NCI-H146 treated with DMSO at 0.1 percent for 48 hours (cell line): ENCODE data around the gene ESPL1.
"Not testable (repeated sequence)": the region's sequence is repeated elsewhere in the genome, so short reads cannot be mapped to it uniquely, and the experiment has no call there.

ENCODE experiments used
- DNase-seq: peaks from one replicate; lab custom pipeline; 2025; ENCODE audit not compliant: unreplicated experiment; lab: John Stamatoyannopoulos, UW

The ESPL1 gene

DNA sequence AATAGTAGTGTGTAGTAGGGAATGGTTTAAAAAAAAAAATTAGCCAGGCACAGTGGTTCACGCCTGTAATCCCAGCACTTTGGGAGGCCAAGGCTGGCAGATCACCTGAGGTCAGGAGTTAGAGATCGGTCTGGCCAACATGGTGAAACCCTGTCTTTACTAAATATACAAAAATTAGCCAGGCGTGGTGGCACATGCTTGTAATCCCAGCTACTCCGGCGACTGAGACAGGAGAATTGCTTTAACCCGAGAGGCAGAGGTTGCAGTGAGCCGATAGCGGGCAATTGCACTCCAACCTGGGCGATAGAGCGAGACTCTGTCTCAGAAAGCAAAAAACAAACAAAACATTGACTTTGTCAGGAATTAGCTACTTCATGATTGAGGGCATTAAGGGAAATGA, 29.0 kb downstream of the ESPL1 start:
- DNase-seq, result not testable (repeated sequence)

DNA sequence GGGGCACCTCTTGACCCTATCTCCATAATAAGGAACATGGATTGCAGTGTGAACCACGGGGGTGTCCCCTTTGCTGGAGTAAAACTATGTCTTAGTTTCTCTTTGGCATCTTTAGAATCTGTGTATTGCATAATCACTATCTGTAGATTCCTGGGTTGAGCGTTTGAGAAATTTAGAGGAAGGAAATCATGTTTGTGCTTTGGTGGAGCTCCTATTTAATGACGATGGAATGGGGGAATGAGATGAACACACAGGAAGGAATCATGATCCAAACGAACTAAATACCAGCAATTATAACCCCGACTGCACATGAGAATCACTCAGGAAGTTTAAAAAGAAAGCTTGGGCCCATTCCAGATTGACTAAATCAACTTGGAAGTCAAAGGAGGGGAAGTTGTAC, 30.1 kb downstream of the ESPL1 start:
- no peak for DNase-seq

DNA sequence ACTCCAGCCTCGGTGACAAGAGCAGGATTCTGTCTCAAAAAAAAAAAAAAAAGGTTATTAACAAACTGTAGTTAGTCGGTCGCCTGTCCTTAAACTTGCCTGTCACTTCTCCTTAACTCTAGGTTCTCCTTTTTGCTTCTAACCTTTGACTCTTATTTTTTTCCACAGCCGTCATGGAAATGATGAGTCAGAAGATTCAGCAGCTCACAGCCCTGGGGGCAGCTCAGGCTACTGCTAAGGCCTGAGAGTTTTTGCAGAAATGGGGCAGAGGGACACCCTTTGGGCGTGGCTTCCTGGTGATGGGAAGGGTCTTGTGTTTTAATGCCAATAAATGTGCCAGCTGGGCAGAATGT, 31.0 kb downstream of the ESPL1 start:
- no peak for DNase-seq

DNA sequence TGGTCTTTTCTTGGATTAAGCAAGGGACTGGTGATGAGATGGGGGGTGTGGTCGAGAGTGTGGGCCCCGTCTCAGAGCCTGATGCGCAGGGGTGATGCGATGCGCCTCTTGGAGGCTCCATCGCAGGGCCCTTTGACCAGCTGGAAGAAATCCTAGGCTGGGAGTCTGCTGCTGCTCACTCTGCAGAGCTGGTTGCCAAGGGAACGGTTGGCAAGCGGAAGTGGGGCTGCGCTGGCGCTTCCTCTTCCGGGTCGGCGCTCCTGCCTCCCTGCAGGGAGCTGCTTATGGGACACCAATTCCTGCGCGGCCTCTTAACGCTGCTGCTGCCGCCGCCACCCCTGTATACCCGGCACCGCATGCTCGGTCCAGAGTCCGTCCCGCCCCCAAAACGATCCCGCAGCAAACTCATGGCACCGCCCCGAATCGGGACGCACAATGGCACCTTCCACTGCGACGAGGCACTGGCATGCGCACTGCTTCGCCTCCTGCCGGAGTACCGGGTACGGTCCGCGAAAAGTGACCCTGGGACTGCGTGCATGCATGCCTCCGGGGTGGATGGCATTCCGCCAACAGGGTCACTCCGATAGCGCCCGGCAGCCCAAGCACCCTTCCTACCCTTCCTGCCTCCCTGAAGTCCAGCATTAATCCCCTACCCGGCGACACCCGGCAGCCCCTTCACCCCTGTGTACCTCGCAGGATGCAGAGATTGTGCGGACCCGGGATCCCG, 31.5 kb downstream of the ESPL1 start, which contains the start of gene MYG1:
Gene MYG1, plus strand, starts transcription at position 242 of the 727 bp plus-strand sequence. Its CDS starts 43 bp downstream, at position 285.
- peak; percentile 80 for DNase-seq

DNA sequence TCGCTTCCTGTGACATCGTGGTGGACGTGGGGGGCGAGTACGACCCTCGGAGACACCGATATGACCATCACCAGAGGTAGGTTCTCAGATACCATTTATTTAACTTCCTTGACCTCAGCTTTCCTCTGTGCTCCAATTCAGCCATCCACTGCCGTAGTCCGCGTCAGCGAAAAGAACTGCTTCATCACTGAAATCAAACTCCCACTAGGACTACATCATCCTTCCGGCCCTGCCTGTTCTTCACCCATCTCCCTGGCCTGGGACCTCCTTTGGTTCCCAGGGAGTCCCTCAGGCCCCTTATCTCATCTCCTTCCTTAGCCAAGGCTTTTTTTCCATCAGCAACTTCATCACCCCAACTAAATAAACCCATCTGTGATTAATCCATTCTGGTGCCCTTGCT, 32.1 kb downstream of the ESPL1 start:
- DNase-seq, result no peak

DNA sequence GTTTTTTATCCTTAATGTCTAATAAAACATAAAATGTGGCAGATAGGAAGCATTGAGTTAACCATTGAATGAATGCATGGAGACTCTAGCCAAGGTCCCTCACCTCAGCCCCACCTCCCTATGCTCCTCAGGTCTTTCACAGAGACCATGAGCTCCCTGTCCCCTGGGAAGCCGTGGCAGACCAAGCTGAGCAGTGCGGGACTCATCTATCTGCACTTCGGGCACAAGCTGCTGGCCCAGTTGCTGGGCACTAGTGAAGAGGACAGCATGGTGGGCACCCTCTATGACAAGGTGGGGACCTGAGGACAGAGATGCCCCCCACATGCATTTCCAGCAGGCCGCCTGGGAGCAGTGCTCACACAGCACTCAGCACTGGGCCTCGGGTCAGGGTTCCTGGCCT, 34.8 kb downstream of the ESPL1 start:
- no peak for DNase-seq

DNA sequence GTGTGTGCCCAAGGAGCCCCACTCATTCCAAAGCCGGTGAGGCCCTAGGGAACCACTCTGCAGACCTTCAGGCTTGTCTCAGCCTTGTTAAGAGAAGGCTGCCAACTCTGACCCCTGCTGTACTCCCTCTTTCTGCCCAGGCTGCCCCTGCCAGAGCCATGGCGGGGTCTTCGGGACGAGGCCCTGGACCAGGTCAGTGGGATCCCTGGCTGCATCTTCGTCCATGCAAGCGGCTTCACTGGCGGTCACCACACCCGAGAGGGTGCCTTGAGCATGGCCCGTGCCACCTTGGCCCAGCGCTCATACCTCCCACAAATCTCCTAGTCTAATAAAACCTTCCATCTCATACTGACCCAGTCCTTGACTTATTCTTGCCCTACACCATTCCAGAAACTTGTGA, 38.7 kb downstream of the ESPL1 start:
- no peak for DNase-seq

DNA sequence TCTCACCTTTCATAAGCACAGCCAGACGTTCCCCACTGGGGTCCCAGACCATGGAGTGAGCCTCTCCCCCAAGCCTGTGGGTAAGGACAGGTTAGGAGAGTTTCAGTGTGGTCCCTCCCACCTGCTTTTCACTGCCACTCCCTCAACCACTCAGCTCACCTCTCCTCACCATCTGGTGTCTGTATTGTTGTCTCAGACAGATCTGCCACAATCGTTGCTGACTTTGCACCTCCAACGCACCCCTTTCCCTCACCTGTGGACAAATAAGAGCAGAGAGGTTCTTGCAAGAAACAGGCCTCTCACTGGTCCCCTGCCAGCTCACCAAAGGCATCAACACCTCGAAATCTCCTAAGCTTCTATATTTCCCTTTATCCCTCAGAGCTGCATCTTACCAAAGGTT, 40.2 kb downstream of the ESPL1 start:
- no peak for DNase-seq

DNA sequence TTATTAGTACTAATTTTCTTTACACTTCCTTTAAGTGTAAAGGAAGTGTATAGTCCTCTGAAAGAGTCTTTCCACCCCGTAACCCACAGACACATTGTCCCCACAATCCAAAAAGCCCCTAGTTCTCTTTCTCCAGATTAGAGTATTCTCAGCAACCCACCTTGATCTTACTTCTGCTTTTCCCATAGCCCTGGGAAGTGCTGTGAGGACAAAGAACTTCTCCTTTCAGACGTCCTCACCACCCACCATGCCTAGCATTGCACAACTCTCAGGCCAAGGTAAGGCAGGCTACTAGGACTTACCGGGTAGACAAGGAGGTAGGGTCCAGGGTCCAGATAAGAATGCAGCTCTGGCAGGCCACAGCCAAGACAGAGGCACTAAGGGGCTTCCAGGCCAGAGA, 45.9 kb downstream of the ESPL1 start:
- DNase-seq, result no peak

DNA sequence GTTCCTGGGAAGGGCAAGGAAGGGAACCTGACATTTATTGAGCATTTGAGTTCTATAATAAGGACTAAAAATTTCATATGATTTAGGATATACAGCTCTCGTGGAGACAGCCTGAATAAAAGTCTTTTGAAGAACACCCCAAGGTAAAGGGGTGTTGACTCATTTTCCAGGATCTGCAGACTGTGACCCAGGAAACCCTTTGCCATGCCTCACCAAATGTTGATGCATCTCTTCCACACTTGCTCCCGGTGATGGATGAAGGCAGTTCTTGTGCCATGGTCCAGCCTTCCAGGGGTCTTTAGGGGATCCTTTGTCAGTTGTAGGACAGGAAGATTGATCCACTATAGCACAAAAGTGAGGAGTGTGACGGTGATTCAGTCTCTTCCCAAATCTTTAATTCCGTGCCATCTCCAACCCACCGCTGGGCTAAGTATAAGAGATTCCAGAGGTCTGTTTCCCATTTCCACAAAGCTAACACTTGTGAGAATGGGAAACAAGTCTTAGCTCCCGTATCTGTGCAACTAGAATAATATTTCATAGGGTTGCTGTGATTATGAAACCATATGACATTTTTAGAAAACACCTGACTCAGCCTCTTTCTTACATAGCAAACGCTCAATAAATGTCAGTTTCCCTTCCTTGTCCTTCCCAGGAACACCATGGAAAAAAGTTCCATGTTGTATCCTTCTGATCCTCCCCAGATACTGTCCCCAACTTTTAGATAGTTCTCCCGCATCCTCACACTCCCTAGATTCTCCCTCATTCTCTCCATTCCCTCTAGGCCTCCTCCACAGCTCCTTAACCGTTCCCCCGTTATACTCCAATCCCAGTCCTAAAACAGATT, 52.5 kb downstream of the ESPL1 start:
- no peak for DNase-seq

DNA sequence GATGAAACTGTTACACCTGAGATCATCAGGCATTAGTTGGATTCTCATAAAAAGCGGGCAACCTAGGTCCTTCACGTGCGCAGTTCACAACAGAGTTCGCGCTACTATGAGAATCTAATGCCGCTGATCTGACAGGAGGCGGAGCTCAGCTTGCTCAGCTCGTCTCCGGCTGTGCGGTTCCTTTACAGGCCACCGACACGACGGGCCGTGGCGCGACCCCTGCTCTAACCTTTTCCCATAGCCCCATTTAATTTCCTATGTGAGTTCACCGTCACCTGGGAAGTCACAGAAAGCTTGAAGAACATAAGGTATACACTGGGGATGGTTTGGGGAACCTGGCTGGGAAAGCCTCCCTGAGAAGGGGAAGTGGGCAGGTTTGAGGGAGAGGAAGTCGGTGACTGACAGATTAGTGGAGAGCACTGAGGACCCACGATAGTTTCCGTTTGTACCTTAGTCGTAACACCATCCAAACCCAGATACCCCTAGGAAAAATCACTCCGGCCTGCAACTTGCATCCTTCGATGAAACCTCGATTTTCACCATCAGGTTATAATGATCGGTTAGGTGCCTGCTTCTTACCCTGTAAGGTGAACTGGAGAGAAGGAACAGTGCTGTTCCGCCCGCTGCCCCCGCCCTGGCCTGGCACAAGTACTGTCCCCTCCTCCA, 56.1 kb downstream of the ESPL1 start:
- no peak for DNase-seq

DNA sequence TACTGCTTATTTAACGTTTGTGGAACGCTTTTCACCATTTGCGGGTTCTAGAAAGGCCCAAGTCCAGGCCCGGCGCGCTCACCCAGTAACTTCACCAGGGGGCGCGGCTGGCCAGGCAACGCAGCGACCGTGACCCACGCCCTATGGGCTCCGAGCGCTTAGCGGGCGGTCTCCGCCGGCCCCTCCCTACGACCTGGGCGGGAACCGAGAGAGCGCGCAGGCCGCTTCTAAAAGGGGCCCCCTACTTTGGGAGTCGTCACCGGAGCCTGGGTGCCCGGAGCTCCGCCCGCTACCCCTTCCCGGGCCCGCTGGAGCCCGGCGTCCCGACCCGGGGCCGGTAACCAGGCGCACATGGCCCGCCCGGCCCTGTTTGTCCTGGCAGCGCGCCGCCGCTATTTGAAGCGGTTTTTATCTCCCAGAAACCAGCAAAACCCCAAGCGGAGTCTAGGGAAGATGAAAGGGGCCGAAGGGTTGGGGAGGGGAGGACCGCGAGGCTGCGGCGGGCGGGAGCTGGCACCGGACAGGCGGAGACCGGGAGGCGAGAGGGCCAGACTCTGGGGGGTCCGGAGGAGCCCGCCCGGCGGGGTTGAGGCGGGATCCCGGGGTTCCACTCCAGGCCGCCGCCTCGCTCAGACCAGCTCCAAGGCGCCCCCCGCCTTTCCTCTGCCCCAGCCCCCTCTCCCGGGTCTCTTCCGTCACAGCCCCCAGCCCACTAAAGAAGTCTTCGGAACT, 56.8 kb downstream of the ESPL1 start:
- DNase-seq, result peak; percentile 80

DNA sequence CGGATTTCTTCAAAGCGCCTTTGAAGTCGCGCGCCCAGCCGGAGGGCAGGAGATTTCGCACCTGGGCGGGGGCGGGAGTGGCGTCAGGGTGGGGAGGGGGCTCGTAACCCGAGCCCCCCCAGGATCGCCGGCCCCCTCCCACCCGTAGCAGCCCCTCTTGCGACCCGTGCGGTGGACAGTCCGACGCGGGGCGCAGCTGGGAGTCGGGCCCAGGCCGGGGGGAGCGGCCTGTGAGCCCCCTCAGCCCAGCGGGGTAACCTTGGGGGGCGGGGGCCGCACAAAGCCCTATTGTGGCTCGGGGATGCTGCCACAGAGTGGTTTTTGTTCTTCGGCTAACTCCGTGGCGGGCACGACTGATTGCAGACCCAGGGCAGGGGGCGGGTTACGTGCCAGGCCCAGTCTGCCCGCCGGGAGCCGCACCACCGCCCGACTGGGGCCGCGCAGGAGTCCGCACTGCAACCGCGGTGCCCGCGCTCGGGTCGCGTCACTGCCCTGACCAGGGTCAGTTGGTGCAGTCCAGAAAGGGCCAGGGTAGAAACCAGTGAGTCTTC, 57.5 kb downstream of the ESPL1 start:
- peak; percentile 37 for DNase-seq

DNA sequence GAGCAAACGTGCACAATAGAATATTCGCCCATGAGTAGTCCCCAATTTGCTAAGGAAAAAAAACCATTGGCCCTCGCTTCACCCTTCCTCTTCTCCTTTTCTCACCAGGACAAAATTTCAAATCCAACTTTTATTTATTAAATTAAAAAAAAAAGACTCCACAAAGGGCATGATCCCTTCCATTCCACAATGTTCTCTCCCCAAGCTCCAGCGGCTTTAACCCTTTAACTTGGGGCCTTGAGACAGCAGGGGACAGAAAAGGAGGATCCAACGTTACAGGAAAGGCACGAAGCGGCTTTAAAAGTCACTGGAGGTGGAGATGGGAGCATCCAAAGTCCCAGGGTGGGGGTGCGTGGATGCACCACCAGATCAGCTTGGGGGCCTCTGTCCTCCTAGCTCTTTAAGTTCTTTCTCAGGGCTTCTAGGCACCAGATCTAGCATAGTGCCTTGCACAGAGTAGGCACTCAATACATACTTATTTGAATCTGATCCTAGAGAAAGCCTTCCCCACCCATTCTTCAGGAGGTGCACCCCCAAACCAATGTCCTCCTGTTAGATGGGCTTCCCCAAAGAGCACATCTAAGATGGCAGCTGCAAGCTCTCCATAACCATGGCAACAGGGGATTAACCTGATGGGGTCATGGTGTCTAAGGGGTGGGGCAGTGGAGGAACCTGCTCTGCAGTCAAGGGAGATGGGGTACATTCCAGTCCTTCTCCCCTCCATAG, 58.5 kb downstream of the ESPL1 start:
- DNase-seq, result no peak

DNA sequence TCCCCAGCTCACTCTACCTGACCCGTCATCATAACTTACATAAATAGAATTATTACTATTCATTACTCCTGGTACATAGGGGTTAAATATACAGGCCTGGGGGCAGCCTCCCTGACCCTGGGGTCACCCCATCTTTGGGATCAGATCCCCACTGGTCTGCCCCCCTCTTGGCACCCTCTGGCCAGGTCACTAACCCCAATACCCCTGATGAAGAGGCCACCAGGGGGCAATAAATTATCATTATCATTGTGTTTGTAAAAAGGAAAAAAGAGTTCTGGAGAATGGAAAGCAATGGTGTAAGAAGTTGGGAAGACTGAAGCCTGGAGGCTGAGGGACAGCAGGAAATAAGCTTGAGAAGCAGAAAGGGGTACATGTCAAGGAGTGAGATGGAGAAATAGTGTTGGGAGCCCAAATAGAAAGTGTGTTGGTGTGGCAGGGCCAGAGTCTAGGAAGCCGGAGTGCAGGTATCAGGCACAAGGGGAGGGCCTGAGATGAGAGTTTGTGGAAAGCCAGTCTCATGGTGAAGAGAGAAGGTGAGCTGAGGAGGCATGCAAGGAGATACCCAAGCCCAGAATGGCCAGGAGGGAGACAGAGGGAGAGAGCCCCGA, 59.4 kb downstream of the ESPL1 start:
- no peak for DNase-seq

DNA sequence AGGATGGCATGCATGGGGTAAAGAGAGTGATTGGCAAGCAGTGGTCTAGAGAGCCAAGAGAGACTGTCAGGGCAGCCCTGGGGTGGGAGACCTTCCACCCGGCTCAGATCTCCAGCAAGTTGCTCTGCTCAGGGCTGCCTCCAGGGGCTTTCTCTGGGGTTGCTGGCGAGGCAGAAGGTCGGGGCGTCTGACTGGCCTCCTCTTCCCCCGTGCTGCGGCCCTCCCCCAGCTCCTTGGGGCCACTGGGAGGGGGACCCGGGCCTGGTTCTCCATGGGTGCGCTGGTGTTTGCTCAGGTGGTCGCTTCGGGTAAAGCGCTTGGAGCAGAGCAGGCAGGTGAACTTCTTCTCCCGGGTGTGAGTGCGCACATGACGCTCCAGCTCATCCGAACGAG, 59.9 kb downstream of the ESPL1 start:
- peak; percentile 13 for DNase-seq

DNA sequence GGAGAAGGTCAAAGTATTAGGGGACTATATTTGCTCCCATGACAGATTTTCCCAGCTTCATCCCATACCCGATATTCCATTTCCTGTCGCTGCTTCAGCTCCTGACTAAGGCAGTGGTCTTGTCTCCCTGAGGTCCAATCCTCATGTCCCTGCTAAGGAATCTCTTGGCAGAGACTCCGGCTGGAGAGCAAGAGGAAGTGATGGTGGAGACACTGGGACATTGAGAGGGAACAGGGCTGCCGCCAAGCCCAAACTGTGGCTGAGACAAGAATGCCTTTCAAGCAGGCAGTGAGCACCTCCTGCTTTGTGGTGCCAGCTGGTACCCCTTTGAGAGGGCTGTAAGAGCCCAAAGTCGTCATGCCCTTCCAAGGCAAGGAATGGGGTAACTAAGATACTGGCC, 62.6 kb downstream of the ESPL1 start:
- DNase-seq, result no peak

DNA sequence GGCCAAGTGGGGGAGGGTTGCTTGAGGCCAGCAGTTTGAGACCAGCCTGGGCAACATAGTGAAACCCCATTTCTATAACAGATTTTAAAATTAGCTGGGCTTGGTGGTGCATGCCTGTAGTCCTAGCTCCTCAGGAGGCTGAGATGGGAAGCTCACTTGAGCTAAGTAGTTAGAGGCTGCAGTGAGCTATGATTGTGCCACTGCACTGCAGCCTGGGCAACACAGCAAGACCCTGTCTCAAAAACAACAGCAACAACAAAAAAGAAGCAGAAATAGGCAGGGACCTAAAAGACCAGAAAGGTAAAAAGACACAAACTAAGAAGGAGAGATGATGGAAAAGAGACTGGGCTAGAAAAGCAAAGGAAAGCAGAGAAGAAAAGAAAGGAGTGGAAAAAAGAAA, 64.2 kb downstream of the ESPL1 start:
- not testable (repeated sequence) for DNase-seq

DNA sequence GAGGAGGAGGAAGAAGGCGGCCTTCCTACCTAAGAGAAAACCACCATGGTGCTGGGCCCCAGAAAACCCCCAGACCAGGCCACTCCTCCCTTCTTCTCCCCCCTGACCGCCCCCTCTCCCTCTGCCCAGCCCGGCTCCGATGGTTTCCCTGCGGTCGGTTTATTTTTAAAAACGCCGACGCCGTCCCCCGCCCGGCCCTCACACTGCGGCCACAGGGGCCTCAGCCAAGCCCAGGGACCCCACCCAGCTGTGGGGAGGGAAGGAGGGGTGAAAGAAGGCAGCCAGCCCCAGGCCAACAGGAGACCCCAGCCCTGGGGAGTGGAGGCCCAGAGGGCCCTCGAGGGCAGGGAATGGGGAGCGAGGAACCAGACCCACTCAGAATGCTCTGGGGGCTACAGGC, 64.6 kb downstream of the ESPL1 start:
- DNase-seq, result no peak

DNA sequence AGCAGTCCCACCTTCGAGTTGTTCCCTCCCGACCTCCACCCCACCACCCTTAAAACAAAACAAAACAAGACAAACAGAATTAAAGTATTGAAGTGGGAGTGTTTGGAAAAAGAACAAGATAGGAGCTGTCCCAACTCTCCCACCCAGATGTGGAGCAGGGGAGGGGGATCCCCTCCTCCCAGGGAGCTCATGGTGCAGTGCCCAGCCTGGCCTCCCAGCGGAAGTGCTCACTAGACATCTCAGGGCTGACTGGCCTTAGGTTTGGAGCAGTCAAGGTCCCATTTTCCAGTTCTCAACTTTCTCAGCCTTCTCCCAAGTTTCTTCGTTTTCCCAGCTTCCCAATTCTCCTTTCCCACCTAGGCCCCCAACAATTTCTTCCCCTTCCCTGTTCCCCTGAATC, 65.2 kb downstream of the ESPL1 start:
- DNase-seq, result no peak
